ENCODE results near the gene SAMD15.

SAMD15 gene

DNA sequence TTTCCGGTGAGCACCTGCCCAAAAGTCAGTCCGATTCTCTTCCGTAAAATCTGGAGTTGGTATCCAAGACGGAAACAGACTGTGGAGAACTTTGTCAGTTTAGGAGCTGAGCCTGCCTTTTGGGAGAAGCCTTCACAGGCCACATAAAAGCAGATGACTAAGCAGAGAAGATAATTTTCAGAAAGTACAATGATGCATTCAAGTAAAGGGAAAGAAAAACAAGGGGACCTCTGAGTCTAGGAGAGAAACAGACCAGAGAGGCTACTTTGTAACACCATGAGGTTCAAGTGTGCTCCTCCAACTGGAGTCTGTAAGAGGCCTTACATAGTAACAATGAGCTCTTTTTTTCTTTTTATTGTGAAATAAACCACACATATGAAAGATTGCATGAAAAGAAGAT, 21.4 kb upstream of the SAMD15 start:
- no peak for DNase-seq
- TF ChIP-seq POLR2A (IDR thresholded peaks at IDR 0.05; ENCODE audit: low read length) (no peak), GATA1 (IDR thresholded peaks at IDR 0.05; ENCODE audit: low read depth, low read length) (no peak)

DNA sequence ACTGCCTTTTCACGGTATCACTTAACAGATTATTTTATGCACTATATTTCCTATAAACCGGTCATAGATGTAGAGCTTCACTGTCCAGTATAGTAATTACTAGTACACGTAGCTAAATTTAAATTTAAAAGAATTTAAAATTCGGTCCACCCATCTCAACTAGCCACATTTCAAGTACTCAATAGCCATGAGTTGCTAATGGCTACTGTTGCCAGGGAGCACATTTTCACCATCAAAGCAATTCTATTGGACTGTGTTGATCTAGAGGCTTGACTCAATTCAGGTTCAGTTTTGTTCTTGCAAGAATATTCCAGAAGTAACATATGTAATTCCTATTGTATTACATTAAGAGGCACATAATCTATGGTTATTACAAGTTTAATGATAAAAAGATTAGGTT, 20.3 kb upstream of the SAMD15 start:
- no peak for DNase-seq
- TF ChIP-seq GATA1 (IDR thresholded peaks at IDR 0.05; ENCODE audit: low read depth, low read length) (no peak), POLR2A (IDR thresholded peaks at IDR 0.05; ENCODE audit: low read length) (no peak)

DNA sequence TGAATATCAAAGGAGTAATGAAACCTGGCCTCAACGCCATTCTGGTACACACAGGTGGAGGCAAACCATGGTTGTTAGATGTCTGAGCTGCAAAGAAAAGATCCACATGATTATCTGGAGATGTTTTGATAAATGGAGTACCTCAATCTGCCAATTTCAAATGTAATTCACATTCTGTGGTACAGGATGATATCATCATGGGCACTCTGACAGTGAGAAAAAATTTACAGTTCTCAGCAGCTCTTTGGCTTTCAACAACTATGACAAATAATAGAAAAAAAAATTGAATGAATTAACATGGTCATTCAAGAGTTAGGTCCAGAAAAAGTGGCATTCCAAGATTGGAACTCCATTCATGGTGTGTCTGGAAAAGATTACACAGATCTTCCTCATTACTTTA, 17.6 kb upstream of the SAMD15 start:
- DNase-seq: no peak
- no peak for TF ChIP-seq POLR2A (IDR thresholded peaks at IDR 0.05; ENCODE audit: low read length)
- no peak for TF ChIP-seq GATA1 (IDR thresholded peaks at IDR 0.05; ENCODE audit: low read depth, low read length)

DNA sequence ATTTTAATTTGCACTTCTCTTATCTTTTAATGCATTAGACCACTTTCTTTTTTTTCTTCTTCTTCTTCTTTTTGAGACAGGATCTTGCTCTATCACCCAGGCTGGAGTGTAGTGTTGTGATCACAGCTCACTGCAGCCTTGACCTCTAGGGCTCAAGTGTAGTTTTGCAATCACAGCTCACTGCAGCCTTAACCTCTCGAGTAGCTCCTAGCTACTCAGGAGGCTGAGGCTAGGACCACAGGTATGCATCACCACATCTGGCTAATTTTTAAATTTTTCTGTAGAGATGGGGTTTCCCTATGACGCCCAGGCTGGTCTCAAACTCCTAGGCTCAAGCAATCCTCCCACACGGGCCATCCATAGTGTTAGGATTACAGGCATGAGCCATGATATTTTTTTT, 13.0 kb upstream of the SAMD15 start:
- DNase-seq: no peak
- no peak for TF ChIP-seq POLR2A (IDR thresholded peaks at IDR 0.05; ENCODE audit: low read length)
- no peak for TF ChIP-seq GATA1 (IDR thresholded peaks at IDR 0.05; ENCODE audit: low read depth, low read length)

DNA sequence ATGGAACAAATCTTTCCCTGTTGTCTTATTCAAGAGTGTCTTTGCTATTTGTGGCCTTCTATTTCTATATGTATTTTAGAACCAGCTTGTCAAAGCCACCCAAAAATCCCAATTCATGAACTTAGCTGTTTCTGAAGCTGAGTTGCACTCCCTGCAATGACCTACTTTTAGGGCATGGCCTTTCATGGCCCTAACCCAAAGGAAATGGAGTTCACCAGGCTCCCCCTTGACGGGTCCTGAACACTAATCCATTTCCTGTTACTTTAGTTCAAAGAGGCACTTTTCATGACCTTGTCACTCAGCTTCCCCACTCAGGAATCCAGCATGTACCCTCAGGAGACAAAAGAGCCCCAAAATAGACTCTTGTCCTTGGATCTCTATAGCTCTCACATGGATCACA, 7.9 kb upstream of the SAMD15 start:
- TF ChIP-seq POLR2A (IDR thresholded peaks at IDR 0.05; ENCODE audit: low read length) (no peak), GATA1 (IDR thresholded peaks at IDR 0.05; ENCODE audit: low read depth, low read length) (no peak)
- DNase-seq: no peak

DNA sequence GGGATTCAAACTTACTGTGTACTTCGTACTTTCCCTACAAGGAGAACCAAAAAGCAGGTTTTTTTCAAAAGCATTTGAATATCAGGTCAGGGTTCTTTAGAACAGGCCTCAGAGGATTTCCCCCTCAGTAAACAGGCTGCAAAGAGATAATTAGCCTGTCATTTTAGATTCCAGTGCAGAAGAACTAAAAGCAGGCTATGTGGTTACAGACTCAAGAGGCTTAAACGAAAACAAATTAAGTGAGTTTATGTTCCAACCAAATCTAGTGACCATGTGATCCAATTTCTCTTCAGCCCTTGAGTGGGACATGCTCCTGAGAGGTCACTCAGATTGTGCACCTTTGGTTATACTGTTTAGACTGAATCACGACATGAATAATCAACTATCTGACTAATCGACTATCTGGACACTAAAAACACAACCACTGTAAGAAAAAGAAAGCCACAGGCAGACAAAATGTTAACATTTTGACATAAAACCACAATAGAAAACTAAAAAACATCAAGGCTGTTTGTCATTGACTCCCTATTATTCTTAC, 4.8 kb upstream of the SAMD15 start:
- TF ChIP-seq GATA1 (IDR thresholded peaks at IDR 0.05; ENCODE audit: low read depth, low read length) (no peak), POLR2A (IDR thresholded peaks at IDR 0.05; ENCODE audit: low read length) (no peak)
- DNase-seq: no peak

DNA sequence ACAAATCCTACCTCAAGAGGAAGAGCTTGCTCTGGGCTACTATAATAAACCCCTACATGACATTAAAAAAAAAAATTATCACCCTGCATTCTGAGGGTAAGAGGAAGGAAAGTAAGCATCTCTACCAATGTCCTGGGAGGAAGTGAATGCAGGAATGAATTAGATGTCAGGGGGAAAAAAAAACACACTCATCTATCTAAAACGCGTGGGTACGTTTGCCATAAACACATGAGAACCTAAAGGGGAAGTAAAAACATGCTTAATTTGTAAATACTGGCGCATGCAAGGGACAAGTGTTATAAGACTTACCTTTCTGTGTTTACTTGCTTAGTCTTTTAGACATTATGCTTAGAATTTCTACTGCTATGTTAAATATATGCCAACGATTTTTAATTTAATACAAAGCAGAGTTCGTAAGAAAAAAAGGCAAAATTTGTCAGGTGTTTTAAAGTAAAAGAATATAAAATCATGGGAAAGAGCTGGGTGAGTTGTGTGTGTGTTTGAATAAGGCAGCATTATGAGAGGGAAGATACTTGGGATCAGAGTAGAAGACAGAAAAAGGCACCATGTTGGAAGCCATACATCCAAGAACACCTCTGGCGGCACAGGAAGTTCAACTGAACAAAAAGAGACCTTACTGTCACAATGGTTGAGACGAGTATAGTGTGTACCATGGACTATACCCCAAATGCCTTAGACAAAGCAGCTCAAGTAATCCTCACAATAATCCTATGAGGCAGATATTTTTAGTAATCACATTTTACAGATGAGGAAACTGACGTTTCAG, 1.8 kb upstream of the SAMD15 start:
- DNase-seq: no peak
- no peak for TF ChIP-seq POLR2A (IDR thresholded peaks at IDR 0.05; ENCODE audit: low read length)
- no peak for TF ChIP-seq GATA1 (IDR thresholded peaks at IDR 0.05; ENCODE audit: low read depth, low read length)

DNA sequence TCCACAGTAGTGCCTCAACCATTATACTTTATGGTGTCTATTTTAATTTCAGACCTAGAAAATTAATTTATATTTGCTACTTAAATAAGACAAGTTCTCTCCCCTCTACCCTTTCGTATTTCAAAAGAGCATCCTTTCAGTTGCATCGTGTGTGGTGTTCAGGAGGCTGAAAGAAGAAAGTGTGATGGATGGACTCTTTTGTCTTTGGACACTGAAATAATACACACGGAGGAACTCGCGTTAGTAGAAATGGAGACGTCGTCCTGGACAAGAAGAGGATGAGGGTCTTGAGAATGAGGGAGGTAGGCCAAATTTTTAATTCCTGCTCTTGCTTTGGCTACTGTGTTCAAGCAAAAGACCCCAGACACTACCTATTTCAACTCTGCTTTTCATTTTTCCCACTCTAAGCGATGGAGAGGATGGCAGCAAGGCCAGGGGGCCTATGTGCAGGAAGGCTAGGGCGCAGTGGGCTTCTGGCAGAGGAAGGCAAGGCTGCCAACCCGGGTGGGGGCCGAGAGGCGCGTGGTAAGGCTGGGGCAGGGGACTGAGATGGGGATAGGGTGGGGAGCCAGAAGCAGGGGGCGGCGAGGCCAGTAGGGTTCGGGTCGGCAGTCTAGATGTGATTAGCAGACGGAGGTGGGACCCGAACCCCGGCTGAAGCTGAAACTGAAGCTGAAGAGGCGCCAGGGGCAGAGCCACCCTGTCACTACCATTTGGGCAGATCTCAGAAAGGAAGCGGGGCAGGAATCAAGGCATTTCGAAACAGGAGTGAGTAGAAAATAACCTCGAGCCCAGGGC, 1.0 kb upstream of the SAMD15 start:
- no peak for TF ChIP-seq GATA1 (IDR thresholded peaks at IDR 0.05; ENCODE audit: low read depth, low read length)
- peak; percentile 49 to 63 for DNase-seq

DNA sequence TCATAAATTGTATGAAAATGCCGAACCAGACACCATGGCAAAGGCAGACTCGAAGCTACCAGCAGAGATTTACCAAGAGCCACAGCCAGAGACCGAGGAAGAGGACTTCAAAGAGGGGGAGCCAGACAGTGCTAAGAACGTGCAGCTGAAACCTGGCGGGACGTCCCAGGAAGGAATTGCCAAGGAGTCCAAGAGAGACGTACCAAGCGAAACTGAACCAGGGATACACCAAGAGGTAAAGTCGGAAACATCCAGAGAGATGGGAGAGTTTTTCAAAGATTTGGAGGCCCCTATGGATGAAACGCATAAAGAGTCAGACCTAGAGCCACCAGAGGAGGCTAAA, 294 bp downstream of the SAMD15 start:
- TF ChIP-seq POLR2A (IDR thresholded peaks at IDR 0.05; ENCODE audit: low read length) (no peak), GATA1 (IDR thresholded peaks at IDR 0.05; ENCODE audit: low read depth, low read length) (no peak)
- DNase-seq: no peak

DNA sequence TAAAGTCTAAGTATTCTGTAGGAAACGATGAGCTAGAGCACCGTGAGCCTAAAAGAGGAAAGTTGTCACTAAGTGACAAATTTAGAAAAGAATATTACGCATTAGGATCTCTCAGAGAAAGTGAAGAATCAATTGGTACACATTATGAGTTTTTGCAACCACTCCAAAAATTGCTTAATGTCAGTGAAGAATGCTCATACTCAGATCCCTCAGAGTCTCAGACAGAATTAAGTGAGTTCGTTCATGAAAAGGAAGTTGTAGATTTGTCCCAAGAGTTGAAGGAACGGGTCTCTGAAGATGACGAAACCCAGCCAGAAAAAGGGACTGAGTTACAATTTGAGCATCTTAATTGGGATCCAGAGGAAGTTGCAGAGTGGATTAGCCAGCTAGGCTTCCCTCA, 1.5 kb downstream of the SAMD15 start:
- TF ChIP-seq GATA1 (IDR thresholded peaks at IDR 0.05; ENCODE audit: low read depth, low read length) (no peak), POLR2A (IDR thresholded peaks at IDR 0.05; ENCODE audit: low read length) (no peak)
- DNase-seq: no peak

DNA sequence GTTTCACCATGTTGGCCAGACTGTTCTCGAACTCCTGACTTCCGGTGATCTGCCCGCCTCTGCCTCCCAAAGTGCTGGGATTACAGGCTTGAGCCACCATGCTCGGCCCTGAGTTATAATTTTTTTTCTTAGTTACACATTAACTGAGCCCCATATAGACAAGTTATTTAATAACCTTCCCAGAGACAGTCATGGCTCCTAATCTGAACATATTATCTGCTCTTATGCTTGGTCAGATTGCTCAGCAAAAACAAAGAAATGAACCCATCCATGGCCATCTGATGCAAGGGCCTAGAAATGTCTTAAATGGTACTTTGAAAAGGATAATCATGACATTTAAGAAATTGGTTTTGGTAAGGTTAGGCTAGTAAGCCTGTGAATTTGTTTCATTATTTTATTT, 13.0 kb downstream of the SAMD15 start:
- TF ChIP-seq GATA1 (IDR thresholded peaks at IDR 0.05; ENCODE audit: low read depth, low read length) (no peak), POLR2A (IDR thresholded peaks at IDR 0.05; ENCODE audit: low read length) (no peak)
- DNase-seq: peak in 1 of 2 experiments; percentile 44

DNA sequence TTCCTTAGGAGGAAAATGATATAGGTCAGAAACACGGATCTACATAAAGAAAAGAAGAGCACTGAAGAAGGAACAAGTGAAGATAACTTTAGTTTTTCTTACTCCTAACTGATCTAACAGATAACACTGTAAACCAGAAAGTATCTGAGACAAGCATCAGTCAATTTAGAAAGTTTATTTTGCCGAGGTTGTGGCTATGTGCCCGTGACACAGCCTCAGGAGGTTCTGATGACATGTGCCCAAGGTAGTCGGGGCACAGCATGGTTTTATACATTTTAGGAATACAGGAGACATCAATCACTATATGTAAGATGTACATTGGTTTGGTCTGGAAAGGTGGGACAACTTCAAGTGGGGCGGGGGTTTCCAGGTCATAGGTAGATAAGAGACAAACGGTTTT, 23.0 kb downstream of the SAMD15 start:
- TF ChIP-seq GATA1 (IDR thresholded peaks at IDR 0.05; ENCODE audit: low read depth, low read length) (no peak), POLR2A (IDR thresholded peaks at IDR 0.05; ENCODE audit: low read length) (no peak)
- DNase-seq: no peak

DNA sequence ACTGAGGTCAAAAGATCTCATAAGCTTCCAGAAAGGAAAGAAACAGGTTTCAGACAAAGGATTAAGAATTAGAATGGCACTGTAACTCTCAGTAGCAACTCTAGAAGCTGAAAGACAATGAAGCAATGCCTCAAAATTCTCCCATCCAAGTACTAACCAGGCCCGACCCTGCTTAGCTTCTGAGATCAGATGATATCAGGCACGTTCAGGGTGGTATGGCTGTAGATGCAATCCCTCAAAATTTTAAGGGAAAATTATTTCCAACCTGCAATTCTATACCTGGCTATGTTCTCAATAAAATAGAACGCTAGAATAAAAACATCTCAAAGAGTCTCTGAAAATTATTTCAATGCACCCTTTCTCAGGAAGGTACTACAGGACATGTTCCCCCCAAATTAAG, 26.6 kb downstream of the SAMD15 start:
- DNase-seq: no peak
- TF ChIP-seq GATA1 (IDR thresholded peaks at IDR 0.05; ENCODE audit: low read depth, low read length): no peak
- TF ChIP-seq POLR2A (IDR thresholded peaks at IDR 0.05; ENCODE audit: low read length): no peak

DNA sequence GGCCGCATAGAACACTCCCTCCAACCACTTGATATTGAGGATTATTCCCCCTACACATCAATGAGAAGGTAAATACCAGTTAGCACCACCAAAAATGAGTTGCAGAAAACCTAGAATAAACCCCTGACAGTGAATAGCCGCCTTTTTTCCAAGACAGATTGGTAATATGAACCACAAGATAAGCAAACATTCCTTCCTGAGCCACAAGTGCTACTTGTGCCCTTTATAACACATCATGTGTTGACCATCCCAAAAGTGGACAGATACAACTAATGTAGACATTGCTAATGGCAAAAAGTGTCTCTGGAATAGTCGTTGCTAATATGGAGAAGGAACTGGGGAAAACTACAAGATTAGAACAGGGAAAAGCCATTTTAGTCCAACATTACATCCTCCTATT, 28.9 kb downstream of the SAMD15 start:
- DNase-seq: no peak
- no peak for TF ChIP-seq POLR2A (IDR thresholded peaks at IDR 0.05; ENCODE audit: low read length)
- TF ChIP-seq GATA1 (IDR thresholded peaks at IDR 0.05; ENCODE audit: low read depth, low read length): no peak

DNA sequence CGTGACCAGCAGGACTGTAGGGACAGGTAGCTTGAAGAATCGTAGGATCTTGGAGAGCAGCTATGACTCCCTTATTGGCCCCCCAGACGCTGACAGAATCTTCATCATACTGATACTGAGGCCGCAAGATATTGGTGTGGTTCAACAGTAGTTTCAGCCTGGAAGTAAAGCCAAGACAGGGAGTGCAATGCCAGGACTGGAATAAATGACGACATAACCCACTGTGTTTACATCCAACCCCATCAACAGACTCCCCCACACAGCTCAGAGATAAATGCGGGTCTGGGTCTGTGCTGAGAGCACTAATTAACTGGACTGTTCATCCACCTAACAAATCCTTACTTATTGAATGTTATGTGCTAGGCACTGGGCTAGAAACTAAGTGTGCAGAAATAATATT, 29.5 kb downstream of the SAMD15 start:
- peak; percentile 30 to 31 for DNase-seq
- TF ChIP-seq POLR2A (IDR thresholded peaks at IDR 0.05; ENCODE audit: low read length) (no peak), GATA1 (IDR thresholded peaks at IDR 0.05; ENCODE audit: low read depth, low read length) (no peak)
